Hepatocyte (in vitro differentiated cells): ENCODE measurements around the gene PHYKPL. TPM values are rescaled to one million over a fixed set of nuclear protein-coding genes. Genes with fewer than 3 reads are reported as not detected.

ENCODE experiments used
- DNase-seq: peaks from one replicate; pipeline ENCODE4 v3.0.0-alpha.2; 2016; ENCODE audit warnings: low spot score
- H2AFZ ChIP-seq: fragments of 200-600 bp; sonication (generic); 2 replicates; pipeline ENCODE4 v1.6.0; 2016; ENCODE audit warnings: antibody characterized with exemption, mild to moderate bottlenecking
- H3K27ac ChIP-seq: fragments of 200-600 bp; sonication (generic); 2 replicates; pipeline ENCODE4 v1.5.1; 2016; ENCODE audit warnings: mild to moderate bottlenecking
- H3K27me3 ChIP-seq: fragments of 200-600 bp; sonication (generic); 2 replicates; pipeline ENCODE4 v1.6.1; 2016
- H3K36me3 ChIP-seq: fragments of 200-600 bp; sonication (generic); replicated peaks from 2 replicates; pipeline ENCODE4 v1.5.1; 2016; ENCODE audit warnings: low read depth; ENCODE audit not compliant: insufficient read depth
- H3K4me1 ChIP-seq: fragments of 200-600 bp; sonication (generic); 2 replicates; pipeline ENCODE4 v1.5.1; 2016; ENCODE audit warnings: mild to moderate bottlenecking, moderate library complexity; ENCODE audit not compliant: insufficient read depth
- H3K4me2 ChIP-seq: fragments of 200-600 bp; sonication (generic); 2 replicates; pipeline ENCODE4 v1.6.0; 2016
- H3K4me3 ChIP-seq: fragments of 200-600 bp; sonication (generic); 2 replicates; pipeline ENCODE4 v1.5.1; 2016; ENCODE audit warnings: mild to moderate bottlenecking
- H3K79me2 ChIP-seq: fragments of 200-600 bp; sonication (generic); 2 replicates; pipeline ENCODE4 v1.6.0; 2017; ENCODE audit warnings: mild to moderate bottlenecking
- H3K9me2 ChIP-seq: fragments of 200-600 bp; sonication (generic); replicated peaks from 2 replicates; pipeline ENCODE4 v1.6.0; 2017; ENCODE audit warnings: mild to moderate bottlenecking; ENCODE audit not compliant: insufficient read depth
- H3K9me3 ChIP-seq: fragments of 200-600 bp; sonication (generic); 2 replicates; pipeline ENCODE4 v1.5.1; 2016; ENCODE audit warnings: low read depth, mild to moderate bottlenecking
- H4K20me1 ChIP-seq: fragments of 200-600 bp; sonication (generic); 2 replicates; pipeline ENCODE4 v1.6.0; 2016; ENCODE audit warnings: mild to moderate bottlenecking; ENCODE audit not compliant: insufficient read depth, poor library complexity, severe bottlenecking
- CTCF ChIP-seq: fragments of 200-600 bp; sonication (generic); IDR thresholded peaks from 2 replicates; pipeline ENCODE4 v1.5.1; 2016; ENCODE audit warnings: antibody characterized with exemption, mild to moderate bottlenecking; ENCODE audit not compliant: poor library complexity
- EZH2 ChIP-seq: fragments of 200-600 bp; sonication (generic); IDR thresholded peaks from 2 replicates; pipeline ENCODE4 v1.6.1; 2016; ENCODE audit warnings: antibody characterized with exemption, mild to moderate bottlenecking, borderline replicate concordance
- EZH2phosphoT487 ChIP-seq: fragments of 200-600 bp; sonication (generic); IDR thresholded peaks from one replicate; pipeline ENCODE4 v1.6.1; 2018; ENCODE audit warnings: antibody characterized with exemption, mild to moderate bottlenecking, low read depth, moderate library complexity; ENCODE audit not compliant: unreplicated experiment, severe bottlenecking
- WGBS: methylation state at CpG from one replicate; pipeline ENCODE4 v1.1.6; 2016; ENCODE audit warnings: low lambda C conversion rate; ENCODE audit errors: missing lambda C conversion rate; 5-methylcytosine and 5-hydroxymethylcytosine counted together
- polyA plus RNA-seq: library from polyadenylated mRNA; unstranded; fragments of >200 nt; fragmentation: Nextera tagmentation; extraction: Ambion mirVana; gene quantifications from 2 replicates; pipeline ENCODE4 v1.2.1, GENCODE V29; 2016
- total RNA-seq: library from RNA; depleted of rRNA; stranded (reverse); fragments of >200 nt; gene quantifications from 2 replicates; pipeline ENCODE4 v1.2.3, GENCODE V29; 2014

Gene PHYKPL
- 35.4 and 40.3 TPM in 2 replicates for total RNA-seq
- 60.0 and 82.2 TPM in 2 replicates for polyA plus RNA-seq

- H3K27me3 ChIP-seq, result no peaks in the 10 kb centered on the region
- H3K4me1 ChIP-seq, result peaks cover 25% of the 10 kb centered on the region
- H2AFZ ChIP-seq, result peak within 1 kb of the TSS; percentile 77
- no peaks in the 10 kb centered on the region for H3K9me2 ChIP-seq
- no peak for TF ChIP-seq EZH2
- H3K4me3 ChIP-seq, result peak within 1 kb of the TSS; percentile 79
- DNase-seq, result peak; percentile 85
- WGBS, result under 1% methylated on average over 73 of the region's 102 CpGs
- peak within 1 kb of the TSS; percentile 99 for H3K27ac ChIP-seq
- peaks cover 15% of the 10 kb centered on the region for H4K20me1 ChIP-seq
- no peaks in the 10 kb centered on the region for H3K9me3 ChIP-seq
- H3K4me2 ChIP-seq, result peak within 1 kb of the TSS; percentile 100
- H3K36me3 ChIP-seq, result peaks cover 3% of the 10 kb centered on the region
- peaks cover 35% of the 10 kb centered on the region for H3K79me2 ChIP-seq
Measured at GRCh38 chr5:178232124-178232919, at the start of gene PHYKPL. Gene PHYKPL (minus strand): TSS chr5:178232802. CDS start chr5:178232550, 252 bp downstream.

- 92% methylated on average over 4 of the region's 4 CpGs for WGBS
Measured at GRCh38 chr5:178282391-178282790, 49.8 kb upstream of the PHYKPL start.

GRCh38 chr5:178281331-178281730, 48.7 kb upstream of the PHYKPL start:
- Histone ChIP-seq H3K9me2 (no peaks in the 10 kb centered on the region), H3K27me3 (no peaks in the 10 kb centered on the region), H3K27ac (no peak overlapping the region), H3K4me3 (no peak overlapping the region), H4K20me1 (no peaks in the 10 kb centered on the region), H3K4me1 (no peaks in the 10 kb centered on the region), H3K9me3 (peaks cover 3% of the 10 kb centered on the region), H3K4me2 (no peak overlapping the region), H2AFZ (no peak overlapping the region), H3K79me2 (no peaks in the 10 kb centered on the region), H3K36me3 (no peaks in the 10 kb centered on the region)
- DNase-seq, result no peak
- TF ChIP-seq CTCF, result no peak
- TF ChIP-seq EZH2phosphoT487, result no peak
- TF ChIP-seq EZH2, result no peak
- WGBS, result 82% methylated on average over 19 of the region's 19 CpGs

More at GRCh38 chr5:178282391-178282790, 49.8 kb upstream of the PHYKPL start:
- Histone ChIP-seq H3K4me1 (no peaks in the 10 kb centered on the region), H3K4me2 (no peak overlapping the region), H3K36me3 (no peaks in the 10 kb centered on the region), H2AFZ (no peak overlapping the region), H3K27ac (no peak overlapping the region), H3K9me3 (peaks cover 3% of the 10 kb centered on the region), H3K9me2 (no peaks in the 10 kb centered on the region), H3K27me3 (no peaks in the 10 kb centered on the region), H3K4me3 (no peak overlapping the region), H3K79me2 (no peaks in the 10 kb centered on the region), H4K20me1 (no peaks in the 10 kb centered on the region)
- no peak for DNase-seq
- TF ChIP-seq EZH2, result no peak

- Histone ChIP-seq H4K20me1 (no peaks in the 10 kb centered on the region), H3K27me3 (no peaks in the 10 kb centered on the region), H3K4me3 (no peak overlapping the region), H3K27ac (no peak overlapping the region), H3K36me3 (no peaks in the 10 kb centered on the region), H3K4me2 (no peak overlapping the region), H3K79me2 (no peaks in the 10 kb centered on the region), H3K9me3 (peaks cover 3% of the 10 kb centered on the region), H3K9me2 (no peaks in the 10 kb centered on the region), H2AFZ (no peak overlapping the region), H3K4me1 (no peaks in the 10 kb centered on the region)
- no peak for DNase-seq
- WGBS, result 93% methylated on average over 8 of the region's 9 CpGs
- TF ChIP-seq EZH2, result no peak
- no peak for TF ChIP-seq EZH2phosphoT487
- TF ChIP-seq CTCF, result no peak
Measured at GRCh38 chr5:178280631-178281030, 48.0 kb upstream of the PHYKPL start.
